Cardiac septum (tissue), 1 donor: Measurements from ENCODE around the gene IL21R. TPM values are rescaled to one million over a fixed set of nuclear protein-coding genes. Genes with fewer than 3 reads are reported as not detected.
"Not testable (repeated sequence)": the region's sequence is repeated elsewhere in the genome, so short reads cannot be mapped to it uniquely, and the experiment has no call there.

Experiments
- DNase-seq: peaks from one replicate; pipeline ENCODE4 v3.0.0-alpha.2; 2020; ENCODE audit warnings: low spot score
- intact Hi-C: fragments of 100-400 bp; cut with DNase I; formaldehyde crosslinking; loops from one replicate; pipeline ENCODE4 v1.14.0; 2022
- total RNA-seq: library from RNA; stranded (reverse); fragmentation: NEBNext Ultra II Directional; extraction: Animal tissue kit (Norgen Biotek cat#: 25700); gene quantifications from one replicate; pipeline ENCODE4 v1.2.1, GENCODE V29; 2021
- donor health status: DM: no; HTN: no; CAD: no.

The IL21R gene
- total RNA-seq, 1 donor from 2014 or later: 1.4 TPM

- intact Hi-C loops, DNase-seq: not testable (repeated sequence)
Measured at GRCh38 chr16:27435146-27435545, 33.2 kb downstream of the IL21R start.

GRCh38 chr16:27436065-27436464, 34.1 kb downstream of the IL21R start:
- no peak for DNase-seq
- intact Hi-C loops: no loop called here

- intact Hi-C loops: no loop called here
- peak; percentile 67 for DNase-seq
Measured at GRCh38 chr16:27436921-27437650, 35.1 kb downstream of the IL21R start.

DNA sequence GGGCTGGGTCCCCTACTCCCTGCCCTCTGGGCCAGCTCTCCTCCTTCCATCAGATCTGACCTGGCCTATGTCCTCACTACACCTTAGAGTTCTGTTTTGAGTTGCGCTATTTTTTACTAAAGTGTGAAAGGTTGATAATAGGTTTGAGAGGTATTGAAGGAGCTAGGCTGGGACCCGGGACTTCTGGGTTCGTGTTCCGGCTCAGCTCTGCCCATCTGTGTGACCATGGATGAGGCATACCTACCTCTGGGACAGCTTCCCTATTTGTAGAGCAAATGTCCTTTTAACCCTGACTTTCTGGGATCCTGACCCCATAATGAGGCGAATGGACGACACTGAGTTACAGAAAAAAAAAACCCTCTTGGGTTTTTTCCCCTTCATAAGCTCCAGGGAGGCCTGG, 36.0 kb downstream of the IL21R start:
- intact Hi-C loops: no loop called here
- DNase-seq: no peak

DNA sequence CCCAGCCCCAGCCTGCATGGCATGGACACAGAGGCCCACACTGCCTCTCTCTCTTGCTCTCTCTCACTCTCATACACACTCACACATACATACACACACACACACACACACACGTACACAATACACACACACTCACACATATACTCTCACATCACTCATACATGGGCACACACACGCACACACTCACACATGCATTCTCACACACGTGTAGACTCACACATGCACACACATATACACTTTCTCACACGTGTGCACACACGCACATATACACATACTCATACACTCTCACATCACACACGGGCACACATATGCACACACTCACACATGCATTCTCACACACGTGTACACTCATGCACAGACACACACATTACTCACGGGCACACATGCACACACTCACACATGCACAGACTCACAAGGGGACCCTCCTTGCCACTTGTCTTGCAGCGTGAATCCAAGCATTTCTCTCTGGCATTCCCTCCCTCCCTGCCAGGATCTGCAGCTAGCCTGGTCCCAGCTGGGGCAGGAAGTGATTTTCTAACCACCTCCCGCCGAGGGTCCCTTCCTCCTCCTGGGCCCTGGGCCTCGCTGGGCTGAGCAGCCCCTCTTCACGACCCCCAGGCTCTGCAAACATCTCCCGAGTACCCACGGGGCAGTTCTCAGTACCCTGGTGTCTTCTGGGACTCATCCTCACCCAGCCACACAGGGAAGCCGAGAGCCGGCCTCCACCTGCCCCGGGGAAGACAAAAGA, 37.5 kb downstream of the IL21R start:
- no peak for DNase-seq
- intact Hi-C loops: no loop called here

DNA sequence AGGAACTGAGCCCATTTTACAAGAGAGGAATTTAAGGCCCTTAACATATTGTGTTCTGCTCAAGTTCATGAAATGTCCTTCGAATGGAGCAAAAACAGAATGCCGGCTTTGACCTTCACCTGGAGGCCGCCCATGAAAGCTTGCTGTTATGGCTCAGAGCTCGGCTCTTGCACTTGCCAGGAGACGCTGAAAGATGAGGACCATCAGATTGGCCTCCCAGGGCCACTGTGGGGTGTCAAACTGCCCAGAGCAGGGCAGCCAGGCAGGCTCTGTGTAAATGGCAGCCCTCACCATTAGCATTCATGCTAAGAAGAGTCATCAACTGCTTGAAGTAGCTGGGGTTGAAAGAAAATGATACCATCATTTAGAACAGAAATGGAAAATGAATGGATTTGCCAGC, 39.3 kb downstream of the IL21R start:
- no peak for DNase-seq
- intact Hi-C loops: no loop called here

DNA sequence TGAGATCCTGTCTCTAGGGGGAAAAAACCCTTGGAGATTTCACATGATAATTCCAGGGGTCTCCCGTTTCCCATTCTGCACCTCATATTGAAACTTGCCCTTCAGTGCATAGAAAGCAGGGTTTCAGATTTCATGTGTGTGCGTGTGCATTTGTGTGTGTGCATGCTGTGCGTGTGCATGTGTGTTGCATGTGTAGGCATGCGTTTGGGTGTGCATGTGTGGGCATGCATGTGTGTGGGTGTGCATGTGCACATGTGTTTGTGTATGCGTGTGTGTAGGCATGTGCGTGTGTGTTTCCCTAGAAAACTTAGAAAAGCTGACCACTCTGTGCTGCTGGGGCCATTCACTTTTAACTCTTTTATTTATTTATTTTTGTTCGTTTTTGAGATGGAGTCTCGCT, 40.0 kb downstream of the IL21R start:
- intact Hi-C loops: no loop called here
- no peak for DNase-seq

- intact Hi-C loops: no loop called here
- DNase-seq: peak; percentile 46
Measured at GRCh38 chr16:27444015-27444414, 42.0 kb downstream of the IL21R start.

GRCh38 chr16:27444470-27444869, 42.5 kb downstream of the IL21R start:
- intact Hi-C loops: no loop called here
- peak; percentile 54 for DNase-seq

DNA sequence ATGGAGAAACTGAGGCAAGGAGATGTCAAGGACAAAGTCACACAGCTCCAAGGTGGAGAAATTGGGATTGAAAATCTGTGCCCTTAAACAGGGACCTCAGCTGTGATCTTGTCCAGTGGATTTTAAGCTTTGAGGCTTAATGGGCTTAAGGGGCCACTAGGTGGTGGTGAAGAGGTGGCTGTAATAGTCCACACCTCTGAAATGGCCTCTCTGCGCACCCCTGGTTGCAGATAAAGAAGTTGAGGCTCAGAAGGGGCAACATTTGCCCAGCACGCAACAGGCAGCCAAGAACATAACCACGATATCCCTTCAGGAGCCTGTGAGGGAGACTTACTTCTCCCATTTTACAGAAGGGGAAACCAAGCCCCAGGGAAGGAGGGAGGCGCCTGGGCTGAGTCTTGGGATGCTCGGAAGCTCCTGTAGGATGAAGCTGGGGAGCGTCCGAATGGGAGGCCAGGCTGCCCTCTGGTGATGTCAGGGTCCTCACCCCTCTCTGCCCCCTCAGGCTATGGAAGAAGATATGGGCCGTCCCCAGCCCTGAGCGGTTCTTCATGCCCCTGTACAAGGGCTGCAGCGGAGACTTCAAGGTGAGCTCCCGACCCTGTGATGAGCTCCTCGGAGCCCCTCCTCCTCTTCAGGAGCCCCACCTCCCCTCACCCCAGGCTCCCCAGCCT, 43.7 kb downstream of the IL21R start:
- peak; percentile 61 for DNase-seq
- intact Hi-C loops: no loop called here

DNA sequence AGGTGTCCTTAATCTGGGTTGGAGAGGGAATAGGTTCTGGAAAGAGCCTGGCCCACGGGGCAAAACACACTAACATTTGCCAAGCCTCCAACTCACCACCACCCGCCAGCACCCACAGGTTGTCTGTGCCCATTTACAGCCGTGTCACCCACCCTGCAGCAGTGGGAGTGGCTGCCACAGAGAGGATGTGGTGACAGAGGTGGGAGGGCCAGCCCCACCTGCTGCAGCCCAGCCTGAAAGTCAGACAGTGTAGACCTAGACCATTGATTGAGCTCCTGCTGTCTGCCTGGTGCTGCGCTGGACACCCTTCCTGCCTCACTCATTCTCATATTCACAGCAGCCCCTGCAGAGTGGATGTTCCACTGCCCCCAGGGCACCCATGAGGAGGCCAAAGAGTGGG, 44.7 kb downstream of the IL21R start:
- no peak for DNase-seq
- intact Hi-C loops: no loop called here

- intact Hi-C loops: no loop called here
- DNase-seq: no peak
Measured at GRCh38 chr16:27447301-27447700, 45.3 kb downstream of the IL21R start.

- DNase-seq: no peak
- intact Hi-C loops: no loop called here
Measured at GRCh38 chr16:27448532-27449433, 46.8 kb downstream of the IL21R start.

DNA sequence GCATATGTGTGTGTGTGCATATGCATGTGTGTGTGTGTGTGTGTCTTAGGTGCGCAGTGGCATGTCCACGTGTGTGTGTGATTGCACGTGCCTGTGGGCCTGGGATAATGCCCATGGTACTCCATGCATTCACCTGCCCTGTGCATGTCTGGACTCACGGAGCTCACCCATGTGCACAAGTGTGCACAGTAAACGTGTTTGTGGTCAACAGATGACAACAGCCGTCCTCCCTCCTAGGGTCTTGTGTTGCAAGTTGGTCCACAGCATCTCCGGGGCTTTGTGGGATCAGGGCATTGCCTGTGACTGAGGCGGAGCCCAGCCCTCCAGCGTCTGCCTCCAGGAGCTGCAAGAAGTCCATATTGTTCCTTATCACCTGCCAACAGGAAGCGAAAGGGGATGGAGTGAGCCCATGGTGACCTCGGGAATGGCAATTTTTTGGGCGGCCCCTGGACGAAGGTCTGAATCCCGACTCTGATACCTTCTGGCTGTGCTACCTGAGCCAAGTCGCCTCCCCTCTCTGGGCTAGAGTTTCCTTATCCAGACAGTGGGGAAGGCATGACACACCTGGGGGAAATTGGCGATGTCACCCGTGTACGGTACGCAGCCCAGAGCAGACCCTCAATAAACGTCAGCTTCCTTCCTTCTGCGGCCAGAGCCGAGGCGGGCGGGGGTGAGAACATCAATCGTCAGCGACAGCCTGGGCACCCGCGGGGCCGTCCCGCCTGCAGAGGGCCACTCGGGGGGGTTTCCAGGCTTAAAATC, 47.6 kb downstream of the IL21R start:
- DNase-seq: no peak

GRCh38 chr16:27450196-27450549, 48.2 kb downstream of the IL21R start:
- intact Hi-C loops: loop anchor here (5.0 to 10.0 kb wide), 3 partner anchors 48 to 1615 kb away; partner anchors contain the start of gene IL21R
- DNase-seq: no peak

More for the DNA sequence above, 47.6 kb downstream of the IL21R start:
- intact Hi-C loops: loop anchor here (5.0 to 10.0 kb wide), 3 partner anchors 47 to 1615 kb away; partner anchors contain the start of gene IL21R

DNA sequence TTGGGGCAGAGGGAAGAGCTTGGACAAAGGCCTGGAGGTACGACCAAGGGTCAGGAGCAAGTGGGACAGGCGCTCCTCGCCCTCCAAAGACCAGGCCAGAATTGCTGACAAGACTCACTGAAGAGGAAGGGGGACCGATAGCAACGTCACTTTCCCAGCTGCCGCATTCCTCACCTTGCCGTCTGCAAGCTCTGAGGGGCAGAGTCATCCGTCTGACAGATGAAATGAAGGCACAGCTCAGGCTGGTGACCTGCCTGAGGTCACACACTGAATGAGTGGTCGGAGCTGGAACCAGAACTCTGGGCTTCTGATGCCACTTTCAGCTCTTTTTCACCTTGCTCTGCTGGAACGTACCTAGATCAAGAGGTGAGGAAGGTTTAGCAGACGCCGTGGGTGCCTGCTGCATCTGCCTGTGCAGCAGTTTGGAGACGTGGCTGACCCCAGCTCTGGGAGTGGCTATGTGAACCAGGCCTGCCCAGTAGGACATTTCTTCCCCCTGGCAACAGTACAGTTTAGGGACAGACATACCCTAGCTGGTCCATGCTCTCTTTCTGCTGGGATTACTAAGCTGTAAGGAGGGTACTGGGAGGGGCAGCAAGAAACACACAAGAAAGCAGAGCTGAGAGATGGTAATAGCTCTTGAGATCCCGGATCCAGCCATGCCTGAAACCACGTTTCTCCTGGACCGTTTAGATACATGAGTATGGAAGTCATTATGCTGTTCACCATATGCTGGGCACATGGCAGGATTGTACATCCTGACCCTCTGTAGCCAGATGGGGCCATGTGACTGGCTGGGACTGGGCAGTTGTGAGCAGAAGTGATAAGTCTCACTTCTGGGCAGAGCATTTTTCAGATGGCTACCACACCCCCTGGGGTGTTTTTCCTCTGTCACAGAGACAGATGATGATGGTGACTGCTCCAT, 50.9 kb downstream of the IL21R start:
- no peak for DNase-seq
- intact Hi-C loops: loop anchor here (5.0 to 10.0 kb wide), 3 partner anchors 51 to 1618 kb away; partner anchors contain the start of gene IL21R

DNA sequence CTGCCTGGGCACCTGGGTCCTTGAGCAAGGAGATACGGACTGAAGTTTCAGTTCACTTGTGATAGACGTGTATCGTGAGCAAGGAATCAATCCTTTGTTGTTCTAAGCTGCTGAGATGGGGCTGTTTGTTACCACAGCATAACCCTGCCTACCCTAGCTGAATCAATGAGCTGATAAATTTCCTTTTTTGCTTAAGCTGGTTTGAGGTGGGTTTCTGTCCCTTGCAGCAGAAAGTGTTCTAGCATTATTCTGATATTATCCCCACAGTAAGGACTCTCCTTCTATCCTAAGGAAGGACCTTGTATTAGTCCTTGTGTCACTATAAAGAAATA, 51.5 kb downstream of the IL21R start:
- intact Hi-C loops: loop anchor here (5.0 to 10.0 kb wide), 3 partner anchors 51 to 1619 kb away; partner anchors contain the start of gene IL21R

DNA sequence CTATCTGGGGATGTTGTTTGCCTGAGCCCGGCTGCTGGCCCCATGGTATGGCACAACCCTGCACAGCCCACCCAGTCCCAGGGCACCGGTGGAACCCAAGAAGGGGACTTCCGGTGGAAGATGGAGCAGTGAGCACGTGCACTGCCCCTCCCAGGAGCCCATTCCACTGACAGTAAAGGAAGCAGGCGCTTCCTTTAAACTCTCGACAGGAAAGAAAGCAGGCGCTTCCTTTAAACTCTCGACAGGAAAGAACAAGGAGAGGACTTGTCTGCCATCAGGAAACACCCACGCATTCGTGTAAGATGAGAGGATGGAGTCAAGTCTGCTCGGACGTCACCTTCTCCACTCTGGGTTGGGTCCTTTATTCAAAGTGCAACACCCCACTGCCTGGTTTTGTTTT, 53.7 kb downstream of the IL21R start:
- no peak for DNase-seq
- intact Hi-C loops: loop anchor here (2.0 to 10.0 kb wide), 4 partner anchors 131 to 1621 kb away; no protein-coding TSS in a partner anchor

More for the DNA sequence above, 51.5 kb downstream of the IL21R start:
- no peak for DNase-seq
